ENCODE results near the gene CEP20.
"Not testable (repeated sequence)": the region's sequence is repeated elsewhere in the genome, so short reads cannot be mapped to it uniquely, and the experiment has no call there.

CEP20 gene

GRCh38 chr16:15857724-15858560, 30.5 kb downstream of the CEP20 start:
- no peak for DNase-seq

- no peak for DNase-seq
Measured at GRCh38 chr16:15856901-15857698, 31.3 kb downstream of the CEP20 start, which contains the start of gene MYH11. Gene MYH11 (minus strand): TSS chr16:15857028. CDS start chr16:15838252, 18,776 bp downstream.

GRCh38 chr16:15856182-15856581, 32.2 kb downstream of the CEP20 start:
- no peak for DNase-seq

GRCh38 chr16:15855704-15856003, 32.7 kb downstream of the CEP20 start:
- DNase-seq: no peak

GRCh38 chr16:15854906-15855703, 33.3 kb downstream of the CEP20 start:
- DNase-seq: no peak

- no peak for DNase-seq
Measured at GRCh38 chr16:15854061-15854460, 34.3 kb downstream of the CEP20 start.

DNA sequence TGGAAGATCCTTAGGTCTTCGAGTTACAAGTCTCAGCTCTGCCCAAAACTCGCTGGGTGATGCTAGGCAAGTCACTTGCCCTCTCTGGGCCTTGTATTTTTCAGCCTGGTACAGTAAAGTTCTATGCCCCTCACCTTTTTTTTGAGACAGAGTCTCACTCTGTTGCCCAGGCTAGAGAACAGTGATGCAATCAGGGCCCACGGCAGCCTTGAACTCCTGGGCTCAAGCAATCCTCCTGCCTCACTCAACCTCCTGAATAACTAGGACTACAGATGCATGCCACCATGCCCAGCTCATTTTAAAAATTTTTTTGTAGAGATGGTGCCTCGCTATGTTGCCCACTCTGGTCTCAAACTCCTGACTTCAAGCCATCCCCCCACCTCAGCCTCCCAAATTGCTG, 35.4 kb downstream of the CEP20 start:
- DNase-seq: no peak

DNA sequence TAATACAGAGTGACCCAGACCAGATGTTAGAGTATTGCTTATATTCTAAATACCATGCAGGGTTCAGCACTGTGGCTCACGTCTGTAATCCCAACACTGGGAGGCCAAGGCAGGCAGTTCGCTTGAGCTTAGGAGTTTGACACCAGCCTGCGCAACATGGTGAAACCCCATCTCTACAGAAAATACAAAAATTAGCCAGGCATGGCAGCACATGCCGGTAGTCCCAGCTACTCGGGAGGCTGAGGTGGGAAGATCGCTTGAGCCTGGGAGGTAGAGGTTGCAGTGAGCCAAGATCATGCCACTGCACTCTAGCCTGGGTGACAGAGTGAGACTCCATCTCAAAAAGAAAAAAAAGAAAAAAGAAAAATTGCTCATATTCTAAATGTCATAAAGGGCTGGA, 37.8 kb downstream of the CEP20 start:
- not testable (repeated sequence) for DNase-seq

GRCh38 chr16:15849209-15849981, 39.0 kb downstream of the CEP20 start:
- no peak for DNase-seq

GRCh38 chr16:15847611-15848175, 40.7 kb downstream of the CEP20 start:
- DNase-seq: no peak

DNA sequence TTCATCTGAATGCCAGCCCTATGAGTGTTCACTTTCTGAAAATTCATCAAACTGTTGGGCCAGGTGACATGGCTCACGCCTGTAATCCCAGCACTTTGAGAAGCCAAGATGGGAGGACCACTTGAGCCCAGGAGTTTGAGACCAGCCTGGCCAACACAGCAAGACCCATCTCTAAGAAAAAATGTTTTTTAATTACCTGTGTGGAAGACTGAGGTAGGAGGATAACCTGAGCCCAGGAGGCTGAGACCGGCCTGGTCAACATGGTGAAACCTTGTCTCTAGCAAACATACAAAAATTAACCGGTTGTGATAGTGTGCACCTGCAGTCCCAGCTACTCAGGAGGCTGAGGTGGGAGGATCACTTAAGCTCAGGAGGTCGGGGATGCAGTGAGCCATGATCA, 41.9 kb downstream of the CEP20 start:
- DNase-seq: no peak

DNA sequence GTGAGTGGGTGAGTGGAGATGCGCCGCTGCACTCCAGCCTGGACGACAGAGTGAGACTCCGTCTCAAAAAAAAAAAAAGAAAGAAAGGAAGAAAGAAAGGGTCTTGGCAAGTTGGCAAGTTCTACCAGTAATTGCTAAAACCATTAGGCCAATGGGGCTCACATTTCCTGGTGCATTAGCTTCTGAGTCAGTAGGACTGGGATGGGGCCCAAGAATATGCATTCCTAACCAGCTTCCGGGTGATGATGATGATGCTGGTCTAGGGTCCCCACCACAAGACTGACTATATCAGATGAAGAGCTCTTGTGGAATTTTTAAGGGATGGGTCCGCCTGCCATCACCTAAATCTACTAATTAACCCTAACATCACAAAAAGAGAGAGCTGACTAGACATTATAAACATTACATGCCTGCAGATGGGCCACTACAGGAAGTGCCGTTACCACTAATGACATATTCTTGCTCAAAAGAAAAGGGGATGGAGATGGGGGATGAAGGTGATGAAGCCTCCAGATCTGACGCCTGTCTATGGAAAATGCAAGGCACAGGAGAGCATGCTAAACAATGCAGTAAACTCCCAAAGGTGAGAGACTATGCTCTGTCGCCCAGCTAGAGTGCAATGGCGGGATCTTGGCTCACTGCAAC, 44.6 kb downstream of the CEP20 start:
- no peak for DNase-seq

- not testable (repeated sequence) for DNase-seq
Measured at GRCh38 chr16:15839204-15839603, 49.2 kb downstream of the CEP20 start.

DNA sequence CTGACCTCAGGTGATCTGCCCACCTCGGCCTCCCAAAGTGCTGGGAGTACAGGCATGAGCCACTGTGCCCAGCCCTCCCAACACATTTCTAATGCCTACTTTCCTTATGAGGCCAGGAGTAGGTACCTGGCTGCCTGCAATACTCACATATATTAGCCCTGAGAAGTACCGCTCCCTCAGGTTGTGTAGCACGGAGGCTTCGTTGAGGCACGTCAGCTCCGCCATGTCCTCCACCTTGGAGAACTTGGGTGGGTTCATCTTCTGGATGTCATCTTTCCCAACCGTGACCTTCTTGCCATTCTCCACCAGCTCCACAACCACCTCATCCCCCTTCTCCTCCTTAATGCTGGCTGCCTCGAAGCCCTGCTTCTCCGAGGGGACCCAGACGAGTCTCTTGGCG, 50.6 kb downstream of the CEP20 start:
- no peak for DNase-seq

- no peak for DNase-seq
Measured at GRCh38 chr16:15836965-15837611, 51.3 kb downstream of the CEP20 start.

DNA sequence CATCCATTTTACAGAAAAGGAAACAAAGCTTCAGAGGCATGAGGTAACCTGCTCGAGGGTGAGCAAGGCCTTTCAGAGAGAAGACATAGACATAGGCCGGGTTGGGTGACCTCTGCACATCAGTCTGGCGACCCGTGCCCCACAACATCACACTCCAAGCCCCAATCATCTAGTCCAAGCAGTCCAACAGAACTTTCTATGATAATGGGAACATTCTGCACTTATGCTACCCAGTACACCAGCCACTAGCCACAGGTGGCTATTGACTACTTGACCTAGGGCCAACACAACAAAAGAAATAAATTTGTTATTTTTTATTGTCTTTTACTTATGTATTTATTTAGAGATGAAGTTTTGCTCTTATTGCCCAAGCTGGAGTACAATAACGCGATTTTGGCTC, 52.3 kb downstream of the CEP20 start:
- DNase-seq: no peak

- peak in 1 of 5 donors; percentile 64 for DNase-seq
Measured at GRCh38 chr16:15835136-15835878, 53.1 kb downstream of the CEP20 start.

- DNase-seq: no peak
Measured at GRCh38 chr16:15834502-15834901, 53.9 kb downstream of the CEP20 start.

- DNase-seq: no peak
Measured at GRCh38 chr16:15833541-15833940, 54.9 kb downstream of the CEP20 start.

DNA sequence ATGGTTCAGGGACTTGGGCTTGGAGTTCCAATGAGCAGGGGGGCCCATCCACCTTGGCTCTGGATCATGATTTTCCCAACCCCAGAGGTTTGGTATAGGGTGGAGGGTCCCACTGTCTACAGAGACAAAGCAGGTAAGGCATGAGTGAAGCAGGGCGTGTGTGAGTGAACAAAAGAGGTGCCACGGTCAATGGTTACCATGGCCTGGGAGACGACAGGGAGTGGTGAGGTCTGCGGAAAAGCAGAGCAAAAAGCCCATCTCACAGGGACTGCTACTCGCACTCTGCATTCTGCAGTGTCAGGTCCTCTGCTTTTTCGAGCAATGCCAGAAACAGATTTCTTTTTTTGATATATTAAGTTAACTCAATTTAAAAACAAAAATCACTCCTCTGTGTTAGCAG, 56.2 kb downstream of the CEP20 start:
- DNase-seq: no peak

All from T-helper 1 cell (primary cell).